Measurements from ENCODE around the gene NDUFA3. TPM values are rescaled to one million over a fixed set of nuclear protein-coding genes. Genes with fewer than 3 reads are reported as not detected.

Gene NDUFA3
- total RNA-seq, 1 experiment from 2014 or later, result 128 TPM

- H3K4me3 Mint-ChIP-seq (ENCODE audit: unreplicated experiment), result peak overlapping the region; percentile 79
- peaks cover 25% of the 10 kb centered on the region for H3K4me1 Mint-ChIP-seq (ENCODE audit: insufficient read depth, unreplicated experiment)
- peak overlapping the region; percentile 92 for H3K27ac Mint-ChIP-seq (ENCODE audit: low read depth, unreplicated experiment)
- peaks cover 7% of the 10 kb centered on the region for H3K36me3 Mint-ChIP-seq (ENCODE audit: insufficient read depth, unreplicated experiment)
- intact Hi-C loops (cut with micrococcal nuclease), result loop anchor here (2.0 kb wide), 3 partner anchors 22 to 268 kb away; partner anchors contain the start of genes LENG1 and MBOAT7
- H3K27me3 Mint-ChIP-seq (ENCODE audit: insufficient read depth, unreplicated experiment), result no peaks in the 10 kb centered on the region
- ChIA-PET POLR2A (interaction anchor here (0.6 to 5.7 kb wide), 29 partner anchors 10 to 1954 kb away, joined by 3 to 110 read pairs (median 4); partner anchors contain the start of genes LENG1, LENG8, MBOAT7 and MYADM), CTCF (interaction anchor here (0.5 to 2.0 kb wide), 8 partner anchors 22 to 296 kb away, joined by 3 to 7 read pairs (median 3); partner anchors contain the start of gene LENG1)
- H3K9me3 Mint-ChIP-seq (ENCODE audit: unreplicated experiment), result no peaks in the 10 kb centered on the region
- TF ChIP-seq, protein P1, sequence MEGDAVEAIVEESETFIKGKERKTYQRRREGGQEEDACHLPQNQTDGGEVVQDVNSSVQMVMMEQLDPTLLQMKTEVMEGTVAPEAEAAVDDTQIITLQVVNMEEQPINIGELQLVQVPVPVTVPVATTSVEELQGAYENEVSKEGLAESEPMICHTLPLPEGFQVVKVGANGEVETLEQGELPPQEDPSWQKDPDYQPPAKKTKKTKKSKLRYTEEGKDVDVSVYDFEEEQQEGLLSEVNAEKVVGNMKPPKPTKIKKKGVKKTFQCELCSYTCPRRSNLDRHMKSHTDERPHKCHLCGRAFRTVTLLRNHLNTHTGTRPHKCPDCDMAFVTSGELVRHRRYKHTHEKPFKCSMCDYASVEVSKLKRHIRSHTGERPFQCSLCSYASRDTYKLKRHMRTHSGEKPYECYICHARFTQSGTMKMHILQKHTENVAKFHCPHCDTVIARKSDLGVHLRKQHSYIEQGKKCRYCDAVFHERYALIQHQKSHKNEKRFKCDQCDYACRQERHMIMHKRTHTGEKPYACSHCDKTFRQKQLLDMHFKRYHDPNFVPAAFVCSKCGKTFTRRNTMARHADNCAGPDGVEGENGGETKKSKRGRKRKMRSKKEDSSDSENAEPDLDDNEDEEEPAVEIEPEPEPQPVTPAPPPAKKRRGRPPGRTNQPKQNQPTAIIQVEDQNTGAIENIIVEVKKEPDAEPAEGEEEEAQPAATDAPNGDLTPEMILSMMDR (IDR thresholded peaks at IDR 0.05; ENCODE audit: unreplicated experiment), result no peak
- peak; percentile 100 for DNase-seq (ENCODE audit: unreplicated experiment)
- BruUV-seq (replicated peaks), result no TSS peak
Measured at GRCh38 chr19:54136864-54137698, 34.4 kb downstream of the NDUFA3 start.

- H3K27ac Mint-ChIP-seq (ENCODE audit: low read depth, unreplicated experiment), result peak within 1 kb of the TSS; percentile 92
- no peaks in the 10 kb centered on the region for H3K9me3 Mint-ChIP-seq (ENCODE audit: unreplicated experiment)
- no peak for DNase-seq (ENCODE audit: unreplicated experiment)
- peaks cover 25% of the 10 kb centered on the region for H3K4me1 Mint-ChIP-seq (ENCODE audit: insufficient read depth, unreplicated experiment)
- CTCF ChIA-PET, result interaction anchor here (2.0 kb wide), 1 partner anchor 31 kb away, joined by 7 read pairs; no protein-coding TSS in a partner anchor
- intact Hi-C loops (cut with micrococcal nuclease), result loop anchor here (2.0 kb wide), 3 partner anchors 21 to 269 kb away; partner anchors contain the start of genes LENG1 and MBOAT7
- POLR2A ChIA-PET, result interaction anchor here (0.6 to 5.7 kb wide), 19 partner anchors 10 to 1463 kb away, joined by 3 to 110 read pairs (median 5); partner anchors contain the start of genes LENG1, LENG8, MBOAT7 and MYADM
- no peaks in the 10 kb centered on the region for H3K27me3 Mint-ChIP-seq (ENCODE audit: insufficient read depth, unreplicated experiment)
- peaks cover 3% of the 10 kb centered on the region for H3K36me3 Mint-ChIP-seq (ENCODE audit: insufficient read depth, unreplicated experiment)
- peak within 1 kb of the TSS; percentile 79 for H3K4me3 Mint-ChIP-seq (ENCODE audit: unreplicated experiment)
- no TSS peak for BruUV-seq (replicated peaks)
- TF ChIP-seq, protein P1 (IDR thresholded peaks at IDR 0.05; ENCODE audit: unreplicated experiment), result no peak
Measured at GRCh38 chr19:54137699-54138488, 35.2 kb downstream of the NDUFA3 start, which contains the start of gene CNOT3. Gene CNOT3 (plus strand): TSS chr19:54137762. CDS start chr19:54142979, 5,217 bp downstream.

DNA sequence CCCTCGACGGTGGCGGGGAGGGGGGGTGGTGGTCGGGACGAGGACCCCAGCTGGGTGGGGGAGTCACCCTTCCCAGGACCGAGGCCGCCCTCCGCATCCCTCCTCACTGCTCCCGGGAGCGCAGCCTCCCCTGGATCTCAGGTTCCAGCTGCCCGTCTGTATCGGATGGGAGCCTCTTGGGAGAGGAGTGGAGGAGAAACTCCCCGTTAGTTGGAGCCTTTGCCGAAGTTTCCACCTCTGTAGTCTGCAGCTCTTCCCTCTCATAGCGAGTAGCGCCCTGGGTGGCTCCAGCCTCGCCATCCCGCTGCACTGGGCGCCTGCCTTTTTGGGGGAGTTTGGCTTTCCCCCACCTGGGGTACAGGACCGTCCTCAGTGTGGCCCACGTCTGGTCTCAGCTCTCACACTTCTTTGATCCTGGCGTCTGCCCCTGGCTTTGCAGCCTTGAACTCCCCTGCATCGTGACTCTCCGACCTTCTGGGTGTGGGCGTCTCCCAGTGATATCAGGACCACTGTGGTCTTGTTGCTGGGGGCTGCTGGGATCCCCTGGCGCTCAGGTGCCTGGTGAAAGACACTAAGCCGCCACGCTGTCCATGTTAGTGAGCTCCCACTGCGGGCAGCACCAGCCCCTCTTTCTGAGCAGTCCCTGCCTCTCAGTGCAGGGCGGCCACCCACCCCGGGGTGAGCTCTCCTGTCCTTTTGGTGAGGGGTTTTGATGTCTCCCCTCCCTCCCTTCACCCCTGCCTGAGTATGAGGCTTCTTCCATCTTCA lies 36.0 kb downstream of the NDUFA3 start:
- TF ChIP-seq, protein P1 (IDR thresholded peaks at IDR 0.05; ENCODE audit: unreplicated experiment), result no peak
- Mint-ChIP-seq H3K4me3 (ENCODE audit: unreplicated experiment) (peak overlapping the region; percentile 79), H3K36me3 (ENCODE audit: insufficient read depth, unreplicated experiment) (peaks cover 7% of the 10 kb centered on the region), H3K27me3 (ENCODE audit: insufficient read depth, unreplicated experiment) (no peaks in the 10 kb centered on the region), H3K27ac (ENCODE audit: low read depth, unreplicated experiment) (peak overlapping the region; percentile 92), H3K9me3 (ENCODE audit: unreplicated experiment) (no peaks in the 10 kb centered on the region), H3K4me1 (ENCODE audit: insufficient read depth, unreplicated experiment) (peaks cover 25% of the 10 kb centered on the region)
- ChIA-PET POLR2A (interaction anchor here (0.6 to 5.7 kb wide), 4 partner anchors 9 to 60 kb away, joined by 3 to 110 read pairs (median 3); partner anchors contain the start of genes LENG1, PRPF31 and TFPT), CTCF (interaction anchor here (0.8 to 2.0 kb wide), 4 partner anchors 30 to 347 kb away, joined by 3 to 7 read pairs (median 3); no protein-coding TSS in a partner anchor)
- no TSS peak for BruUV-seq (replicated peaks)
- intact Hi-C loops (cut with micrococcal nuclease), result no loop called here
- no peak for DNase-seq (ENCODE audit: unreplicated experiment)
